Uterus (tissue), 2 donors: ENCODE measurements around the gene KCNMA1.

Experiments
- POLR2A ChIP-seq, 2 donors: fragments of 450-650 bp; IDR thresholded peaks; one replicate each; pipeline ENCODE4 v1.6.1; 2016; ENCODE audit warnings: antibody characterized with exemption in 2 of 2, mild to moderate bottlenecking in 1 of 2, moderate library complexity in 1 of 2
- TF ChIP-seq, protein P1 (sequence below), 4 experiments: fragments of 200-600 bp in 2 of 4; fragments of 450-650 bp in 2 of 4; sonication (generic) in 2 of 4; IDR thresholded peaks; one replicate each; pipeline ENCODE4 v1.5.1; 2016 to 2019; ENCODE audit warnings: antibody characterized with exemption in 4 of 4, mild to moderate bottlenecking in 2 of 4, moderate library complexity in 1 of 4

- TF ChIP-seq, protein P1, sequence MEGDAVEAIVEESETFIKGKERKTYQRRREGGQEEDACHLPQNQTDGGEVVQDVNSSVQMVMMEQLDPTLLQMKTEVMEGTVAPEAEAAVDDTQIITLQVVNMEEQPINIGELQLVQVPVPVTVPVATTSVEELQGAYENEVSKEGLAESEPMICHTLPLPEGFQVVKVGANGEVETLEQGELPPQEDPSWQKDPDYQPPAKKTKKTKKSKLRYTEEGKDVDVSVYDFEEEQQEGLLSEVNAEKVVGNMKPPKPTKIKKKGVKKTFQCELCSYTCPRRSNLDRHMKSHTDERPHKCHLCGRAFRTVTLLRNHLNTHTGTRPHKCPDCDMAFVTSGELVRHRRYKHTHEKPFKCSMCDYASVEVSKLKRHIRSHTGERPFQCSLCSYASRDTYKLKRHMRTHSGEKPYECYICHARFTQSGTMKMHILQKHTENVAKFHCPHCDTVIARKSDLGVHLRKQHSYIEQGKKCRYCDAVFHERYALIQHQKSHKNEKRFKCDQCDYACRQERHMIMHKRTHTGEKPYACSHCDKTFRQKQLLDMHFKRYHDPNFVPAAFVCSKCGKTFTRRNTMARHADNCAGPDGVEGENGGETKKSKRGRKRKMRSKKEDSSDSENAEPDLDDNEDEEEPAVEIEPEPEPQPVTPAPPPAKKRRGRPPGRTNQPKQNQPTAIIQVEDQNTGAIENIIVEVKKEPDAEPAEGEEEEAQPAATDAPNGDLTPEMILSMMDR (IDR thresholded peaks at IDR 0.05), result no peak
- TF ChIP-seq POLR2A (IDR thresholded peaks at IDR 0.05), result no peak
Measured at GRCh38 chr10:77404810-77405209, 232.8 kb downstream of the KCNMA1 start.
